ENCODE measurements around the gene ST6GALNAC1. TPM values are rescaled to one million over a fixed set of nuclear protein-coding genes. Genes with fewer than 3 reads are reported as not detected.

The ST6GALNAC1 gene
- total and polyA plus RNA-seq, 2 of the 8 experiments (the other 6 are each of a cell fraction or from before 2014, with no cell fraction given) = not detected

GRCh38 chr17:76684756-76685155, 41.2 kb upstream of the ST6GALNAC1 start (continued):
- TF ChIP-seq SUZ12 (IDR thresholded peaks at IDR 0.05; ENCODE audit: low read length) = no peak
